WTC11 (cell line): ENCODE results near the gene SEMA4D.

ENCODE experiments used
- TF ChIP-seq, protein P1 (sequence below): fragments of 200-600 bp; IDR thresholded peaks from 2 replicates; pipeline ENCODE4 v1.8.0; 2022; ENCODE audit warnings: antibody characterized with exemption
- TF ChIP-seq, protein P2 (sequence below): sonication (generic); formaldehyde crosslinking; IDR thresholded peaks from 2 replicates; pipeline ENCODE4 v1.8.1; 2023; ENCODE audit warnings: mild to moderate bottlenecking, missing genetic modification reagents

DNA sequence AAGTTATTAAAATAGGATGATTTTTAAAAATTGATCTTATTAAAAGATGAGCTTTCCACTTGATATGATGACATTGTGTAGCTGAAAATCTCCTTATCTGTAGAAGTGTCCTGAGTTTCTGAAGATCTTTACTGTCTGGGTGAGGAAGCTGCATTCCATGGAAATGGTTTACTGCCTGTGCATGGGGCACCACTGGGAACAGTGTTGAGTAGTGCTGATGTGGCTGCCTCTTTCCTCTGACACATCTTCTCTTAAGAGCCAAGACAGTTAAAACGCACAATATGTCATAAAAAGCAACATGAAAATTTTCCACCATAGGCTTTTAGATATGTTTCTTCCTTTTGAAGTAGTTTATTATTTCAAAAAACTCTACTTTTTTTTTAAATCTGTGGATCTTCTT is 155.0 kb downstream of the SEMA4D start:
- TF ChIP-seq, protein P1, sequence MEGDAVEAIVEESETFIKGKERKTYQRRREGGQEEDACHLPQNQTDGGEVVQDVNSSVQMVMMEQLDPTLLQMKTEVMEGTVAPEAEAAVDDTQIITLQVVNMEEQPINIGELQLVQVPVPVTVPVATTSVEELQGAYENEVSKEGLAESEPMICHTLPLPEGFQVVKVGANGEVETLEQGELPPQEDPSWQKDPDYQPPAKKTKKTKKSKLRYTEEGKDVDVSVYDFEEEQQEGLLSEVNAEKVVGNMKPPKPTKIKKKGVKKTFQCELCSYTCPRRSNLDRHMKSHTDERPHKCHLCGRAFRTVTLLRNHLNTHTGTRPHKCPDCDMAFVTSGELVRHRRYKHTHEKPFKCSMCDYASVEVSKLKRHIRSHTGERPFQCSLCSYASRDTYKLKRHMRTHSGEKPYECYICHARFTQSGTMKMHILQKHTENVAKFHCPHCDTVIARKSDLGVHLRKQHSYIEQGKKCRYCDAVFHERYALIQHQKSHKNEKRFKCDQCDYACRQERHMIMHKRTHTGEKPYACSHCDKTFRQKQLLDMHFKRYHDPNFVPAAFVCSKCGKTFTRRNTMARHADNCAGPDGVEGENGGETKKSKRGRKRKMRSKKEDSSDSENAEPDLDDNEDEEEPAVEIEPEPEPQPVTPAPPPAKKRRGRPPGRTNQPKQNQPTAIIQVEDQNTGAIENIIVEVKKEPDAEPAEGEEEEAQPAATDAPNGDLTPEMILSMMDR = no peak
- TF ChIP-seq, protein P2, sequence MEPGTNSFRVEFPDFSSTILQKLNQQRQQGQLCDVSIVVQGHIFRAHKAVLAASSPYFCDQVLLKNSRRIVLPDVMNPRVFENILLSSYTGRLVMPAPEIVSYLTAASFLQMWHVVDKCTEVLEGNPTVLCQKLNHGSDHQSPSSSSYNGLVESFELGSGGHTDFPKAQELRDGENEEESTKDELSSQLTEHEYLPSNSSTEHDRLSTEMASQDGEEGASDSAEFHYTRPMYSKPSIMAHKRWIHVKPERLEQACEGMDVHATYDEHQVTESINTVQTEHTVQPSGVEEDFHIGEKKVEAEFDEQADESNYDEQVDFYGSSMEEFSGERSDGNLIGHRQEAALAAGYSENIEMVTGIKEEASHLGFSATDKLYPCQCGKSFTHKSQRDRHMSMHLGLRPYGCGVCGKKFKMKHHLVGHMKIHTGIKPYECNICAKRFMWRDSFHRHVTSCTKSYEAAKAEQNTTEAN (CRISPR knock-in tag) = no peak
